Measurements from ENCODE around the gene P2RX7.
"Not testable (repeated sequence)": the region's sequence is repeated elsewhere in the genome, so short reads cannot be mapped to it uniquely, and the experiment has no call there.

P2RX7 gene

DNA sequence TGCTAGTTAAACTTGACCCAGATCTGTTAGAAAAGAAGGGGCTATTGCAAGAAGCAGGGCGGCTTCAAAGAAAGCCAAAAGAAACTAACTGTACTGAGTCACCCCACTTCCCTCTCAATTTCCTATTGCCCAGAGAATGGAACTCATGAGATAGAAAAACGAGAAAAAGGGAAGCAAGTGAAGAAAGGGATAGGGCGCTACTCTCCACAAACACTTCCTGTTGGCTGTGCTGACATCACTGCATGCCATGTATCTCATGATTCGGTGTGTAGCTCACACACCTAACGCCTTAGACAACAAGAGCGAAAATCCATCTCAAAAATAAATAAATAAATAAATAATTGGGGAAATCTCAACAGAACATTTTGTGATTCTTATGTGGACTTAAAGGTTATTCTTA, 64.2 kb downstream of the P2RX7 start:
- no peak for DNase-seq (ENCODE audit: extremely low spot score, insufficient read length, low read depth)
- no peak for FAIRE-seq

DNA sequence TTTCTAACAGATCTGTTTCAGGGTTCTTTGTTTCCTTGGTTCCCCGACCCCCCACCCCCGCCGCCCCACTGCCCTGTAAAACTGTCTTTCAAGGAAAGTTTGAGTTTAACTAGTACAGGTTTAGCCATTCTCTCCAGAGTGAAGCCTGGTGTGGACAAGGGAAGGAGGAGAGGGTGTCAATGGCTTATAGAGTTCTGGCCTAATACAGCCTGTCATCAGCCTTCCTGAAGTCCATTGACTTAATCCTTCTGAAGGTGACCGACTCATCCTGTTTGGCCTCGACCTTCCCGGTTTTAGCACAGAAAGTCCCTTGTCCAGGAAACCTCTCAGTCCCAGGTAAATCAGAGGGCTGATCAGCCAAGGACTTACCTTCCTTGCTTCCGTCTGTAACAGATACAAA, 66.3 kb downstream of the P2RX7 start:
- DNase-seq (ENCODE audit: extremely low spot score, insufficient read length, low read depth) (no peak), FAIRE-seq (no peak)

DNA sequence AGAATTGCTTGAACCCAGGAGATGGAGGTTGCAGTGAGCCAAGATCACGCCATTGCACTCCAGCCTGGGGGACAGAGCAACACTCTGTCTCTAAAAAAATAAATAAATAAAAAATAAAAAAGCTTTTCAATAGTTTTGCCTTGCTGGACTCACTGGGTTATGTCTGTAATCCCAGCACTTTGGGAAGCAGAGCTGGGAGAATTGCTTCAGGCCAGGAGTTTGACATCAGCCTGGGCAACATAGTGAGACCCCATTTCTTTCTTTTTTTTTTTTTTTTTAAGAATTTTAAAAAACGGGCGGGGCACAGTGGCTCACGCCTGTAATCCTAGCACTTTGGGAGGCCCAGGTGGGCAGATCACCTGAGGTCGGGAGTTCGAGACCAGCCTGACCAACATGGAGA, 68.5 kb downstream of the P2RX7 start:
- FAIRE-seq; DNase-seq (ENCODE audit: extremely low spot score, insufficient read length, low read depth): not testable (repeated sequence)

DNA sequence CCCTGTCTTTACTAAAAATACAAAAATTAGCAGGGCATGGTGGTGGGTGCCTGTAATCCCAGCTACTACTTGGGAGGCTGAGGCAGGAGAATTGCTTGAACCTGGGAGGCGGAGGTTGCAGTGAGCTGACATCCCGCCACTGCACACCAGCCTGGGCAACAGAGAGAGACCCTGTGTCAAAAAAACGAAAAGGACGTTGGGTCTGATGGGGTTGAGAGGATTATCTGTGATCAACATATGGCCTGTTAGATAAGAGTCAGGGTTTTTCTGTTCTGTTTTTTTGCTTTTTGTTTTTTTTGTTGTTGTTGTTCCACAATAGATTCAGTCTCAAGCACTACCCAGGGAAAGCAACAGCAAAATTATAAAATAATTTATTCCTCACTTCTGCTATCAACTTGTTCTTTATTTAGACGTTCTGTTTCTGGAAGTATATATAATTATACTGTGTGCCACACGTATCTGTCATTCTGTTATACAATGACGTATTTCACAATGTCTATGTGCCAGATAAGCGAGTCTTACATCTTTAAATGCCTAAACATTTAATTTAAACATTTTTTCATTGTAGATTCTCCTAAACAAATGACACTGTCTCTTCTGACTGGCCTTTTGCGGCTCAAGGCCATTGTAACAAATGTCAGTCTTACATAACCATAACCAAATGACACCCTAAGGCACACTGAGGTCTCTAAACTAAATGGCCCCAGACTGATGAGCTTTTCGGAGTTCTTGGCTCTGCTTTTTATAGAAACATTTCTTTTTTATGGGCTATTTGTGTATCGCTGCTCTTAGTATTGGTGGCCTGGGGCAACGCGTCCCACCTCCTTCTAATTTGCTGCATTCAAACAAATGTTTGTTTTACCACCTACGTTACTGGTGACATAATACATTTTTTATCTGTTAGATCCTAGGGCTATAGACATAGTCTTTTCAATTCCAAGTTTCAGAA, 70.0 kb downstream of the P2RX7 start:
- DNase-seq (ENCODE audit: extremely low spot score, insufficient read length, low read depth) (no peak), FAIRE-seq (no peak)

DNA sequence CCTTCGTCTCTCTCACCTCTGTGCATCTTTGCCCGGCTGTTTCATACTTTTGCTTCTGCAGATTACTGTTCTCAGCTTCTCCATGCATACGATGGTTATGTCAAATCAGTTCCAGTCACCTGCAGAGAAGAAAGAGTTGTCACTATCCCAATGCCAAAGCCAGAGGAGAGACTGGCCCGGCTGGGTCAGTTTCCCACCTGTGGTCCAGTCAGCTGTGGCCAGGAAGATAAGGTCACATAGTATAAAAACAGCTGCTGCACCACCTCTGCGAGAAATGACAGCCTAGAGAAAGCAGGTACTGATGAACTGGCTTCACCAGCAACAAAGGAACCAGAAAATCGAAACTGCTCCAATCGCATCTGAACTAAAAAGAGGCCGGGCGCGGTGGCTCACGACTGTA, 70.8 kb downstream of the P2RX7 start:
- FAIRE-seq (no peak), DNase-seq (ENCODE audit: extremely low spot score, insufficient read length, low read depth) (no peak)

DNA sequence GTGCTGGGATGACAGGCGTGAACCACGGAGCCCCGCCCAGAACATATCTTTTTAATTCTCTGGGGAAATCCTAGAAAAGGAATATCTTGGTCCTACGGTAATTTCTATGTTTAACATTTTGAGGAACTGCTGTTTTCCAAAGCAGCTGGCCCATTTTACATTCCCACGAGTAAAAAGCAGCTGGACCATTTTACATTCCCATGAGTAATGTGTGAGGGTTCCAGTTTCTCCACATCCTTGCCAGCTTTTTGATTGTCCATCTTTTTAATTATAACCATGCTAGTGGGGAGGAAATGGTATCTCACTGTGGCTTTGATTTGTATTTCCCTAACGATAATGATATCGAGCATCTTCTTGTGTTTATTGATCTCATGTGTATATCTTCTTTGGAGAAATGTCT, 72.8 kb downstream of the P2RX7 start:
- no peak for DNase-seq (ENCODE audit: extremely low spot score, insufficient read length, low read depth)
- no peak for FAIRE-seq

DNA sequence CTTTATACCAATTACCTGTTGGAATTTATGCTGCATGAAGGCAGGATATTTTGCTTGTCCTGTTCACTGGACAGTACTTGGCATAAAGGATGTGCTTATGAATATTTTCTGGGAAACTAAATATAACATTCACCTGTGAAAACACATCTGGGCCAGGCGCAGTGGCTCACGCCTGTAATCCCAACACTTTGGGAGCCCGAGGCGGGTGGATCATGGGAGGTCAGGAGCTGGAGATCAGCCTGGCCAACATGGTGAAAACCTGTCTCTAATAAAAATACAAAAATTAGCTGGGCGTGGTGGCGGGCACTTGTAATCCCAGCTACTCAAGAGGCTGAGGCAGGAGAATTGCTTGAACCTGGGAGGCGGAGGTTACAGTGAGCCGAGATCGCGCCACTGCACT, 75.9 kb downstream of the P2RX7 start:
- not testable (repeated sequence) for DNase-seq (ENCODE audit: extremely low spot score, insufficient read length, low read depth); FAIRE-seq

DNA sequence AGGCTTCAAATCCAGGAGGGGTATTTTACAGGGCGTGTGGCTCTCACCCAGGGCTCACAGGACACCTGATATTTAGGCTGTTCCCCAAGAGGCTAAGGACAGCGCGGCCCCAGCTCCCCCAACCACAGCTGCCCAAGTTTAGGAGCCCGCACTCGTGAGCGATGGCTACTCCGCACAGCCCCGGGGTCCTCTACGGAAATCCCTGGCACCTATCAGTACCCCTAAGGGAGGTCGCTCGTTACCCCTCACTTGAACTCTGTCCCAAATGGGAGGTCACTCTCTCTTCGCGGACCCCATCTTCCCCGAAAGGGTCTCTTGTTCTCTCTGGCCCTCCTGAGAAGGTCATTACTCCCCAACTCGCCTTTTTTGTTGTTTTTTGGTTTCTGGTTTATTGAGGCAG, 76.5 kb downstream of the P2RX7 start:
- DNase-seq (ENCODE audit: extremely low spot score, insufficient read length, low read depth): no peak
- FAIRE-seq: no peak

DNA sequence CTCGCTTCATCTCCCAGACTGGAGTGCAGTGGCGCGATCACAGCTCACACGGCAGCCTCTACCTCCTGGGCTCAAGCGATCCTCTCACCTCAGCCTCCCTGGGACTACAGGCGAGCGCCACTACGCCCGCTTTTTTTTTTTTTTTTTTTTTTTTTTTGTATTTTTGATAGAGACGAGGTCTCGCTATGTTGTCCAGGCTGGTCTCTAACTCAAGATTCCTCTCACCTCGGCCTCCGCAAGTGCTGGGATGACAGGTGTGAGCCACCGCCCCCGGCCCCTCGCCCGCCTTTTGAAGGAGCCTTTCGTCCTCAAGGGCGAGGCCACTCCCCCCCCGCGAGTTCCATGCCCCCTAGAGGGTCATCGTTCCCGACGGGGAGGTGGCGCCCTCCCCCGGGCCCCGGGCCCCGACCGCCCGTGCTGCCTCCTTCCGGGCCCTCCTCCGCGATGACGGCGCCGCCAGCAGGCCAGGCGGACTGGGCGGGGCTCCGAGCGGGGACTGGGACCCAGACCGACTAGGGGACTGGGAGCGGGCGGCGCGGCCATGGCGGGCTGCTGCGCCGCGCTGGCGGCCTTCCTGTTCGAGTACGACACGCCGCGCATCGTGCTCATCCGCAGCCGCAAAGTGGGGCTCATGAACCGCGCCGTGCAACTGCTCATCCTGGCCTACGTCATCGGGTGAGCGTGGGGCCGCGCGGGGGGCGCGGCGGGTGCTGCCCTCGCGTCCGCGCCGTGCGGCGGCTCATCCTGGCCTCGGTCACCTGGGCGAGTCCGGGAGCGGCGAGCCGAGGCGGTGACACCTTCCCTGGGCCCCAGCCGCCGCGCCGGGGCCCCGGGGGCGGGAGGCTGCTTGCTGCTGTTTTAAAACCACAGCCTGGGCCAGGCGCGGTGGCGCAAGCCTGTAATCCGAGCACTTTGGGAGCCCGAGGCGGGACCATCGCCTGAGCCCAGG, 77.2 kb downstream of the P2RX7 start, which contains the start of gene P2RX4:
Gene P2RX4 (plus strand): TSS at position 506 of the 949 bp plus-strand sequence. CDS start 36 bp downstream, at position 542.
- FAIRE-seq: peak; percentile 67
- peak; percentile 81 for DNase-seq (ENCODE audit: extremely low spot score, insufficient read length, low read depth)

DNA sequence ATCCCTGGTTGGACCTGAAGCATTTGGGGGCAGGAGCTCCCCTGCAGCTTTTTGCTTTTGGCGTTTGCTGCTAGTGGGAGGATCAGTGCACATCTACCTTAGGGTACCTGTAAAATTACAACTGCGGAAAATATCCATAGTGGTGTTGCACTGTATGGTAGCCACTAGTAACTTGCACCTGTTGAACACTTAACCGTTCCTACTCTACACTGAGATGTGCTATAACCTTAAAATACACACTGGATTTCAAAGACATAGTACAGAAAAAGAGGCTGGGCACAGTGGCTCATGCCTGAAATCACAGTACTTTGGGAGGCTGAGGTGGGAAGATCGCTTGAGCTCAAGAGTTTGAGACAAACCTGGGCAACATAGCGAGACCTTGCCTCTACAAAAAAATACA, 80.2 kb downstream of the P2RX7 start:
- DNase-seq (ENCODE audit: extremely low spot score, insufficient read length, low read depth) (no peak), FAIRE-seq (no peak)

DNA sequence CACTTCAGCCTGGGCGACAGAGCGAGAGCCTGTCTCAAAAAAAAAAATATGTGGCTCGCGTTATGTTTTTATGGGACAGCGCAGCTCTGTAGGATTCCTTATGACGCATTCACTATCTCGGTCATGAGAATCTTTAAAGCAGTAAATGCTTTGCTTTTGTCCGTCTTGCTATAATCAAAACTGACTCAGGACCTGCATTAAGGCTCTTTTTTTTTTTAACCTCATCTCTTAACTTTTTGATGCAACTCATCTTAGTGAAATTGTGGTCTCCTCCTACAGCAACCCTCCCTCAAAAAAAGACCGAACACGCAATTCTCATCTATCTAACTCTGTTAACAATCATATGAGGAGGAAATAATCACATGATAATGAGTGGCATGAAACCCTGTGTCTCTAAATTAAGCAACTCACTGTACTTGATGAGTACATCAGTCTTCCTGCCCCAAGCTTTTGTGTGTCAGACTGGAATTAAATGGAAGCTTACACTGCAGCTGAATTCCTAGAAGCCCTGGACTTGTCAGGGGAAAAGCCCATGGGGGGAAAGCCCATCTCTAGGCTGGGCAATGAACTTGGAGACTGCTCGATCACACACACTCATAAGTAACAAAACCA, 81.6 kb downstream of the P2RX7 start:
- peak; percentile 42 for FAIRE-seq

DNA sequence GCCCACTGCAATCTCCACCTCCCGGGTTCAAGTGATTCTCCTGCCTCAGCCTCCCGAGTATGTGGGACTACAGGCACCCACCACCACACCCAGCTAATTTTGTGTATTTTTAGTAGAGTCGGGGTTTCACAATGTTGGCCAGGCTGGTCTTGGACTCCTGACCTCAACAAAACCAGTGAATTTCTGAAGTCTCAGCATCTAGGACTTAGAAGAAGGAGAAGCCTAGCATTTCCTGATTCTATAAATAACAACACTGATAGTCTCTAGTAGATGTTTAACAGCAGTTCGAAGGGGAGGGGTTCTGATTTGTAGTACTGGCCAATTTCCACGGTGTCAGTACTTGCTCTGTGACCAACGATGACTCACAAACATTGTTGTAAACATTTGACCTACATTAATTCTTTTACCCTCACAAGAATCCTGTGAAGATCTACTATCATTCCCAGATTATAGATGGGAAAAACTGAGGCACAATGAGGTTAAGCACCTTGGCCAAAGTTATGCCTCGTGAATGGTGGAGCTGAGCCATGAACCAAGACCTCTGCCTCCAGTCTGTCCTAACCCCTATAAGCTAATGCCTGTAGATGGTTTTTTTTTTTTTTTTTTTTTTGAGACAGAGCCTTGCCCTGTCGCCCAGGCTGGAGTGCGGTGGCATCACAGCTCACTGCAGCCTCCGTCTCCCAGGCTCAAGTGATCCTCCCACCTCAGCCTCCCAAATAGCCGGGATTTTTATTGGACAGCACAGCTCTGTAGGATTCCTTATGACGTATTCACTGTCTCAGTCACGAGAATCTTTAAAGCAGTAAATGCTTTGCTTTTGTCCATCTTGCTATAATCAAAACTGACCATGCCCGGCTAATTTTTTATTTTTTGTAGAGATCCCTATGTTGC, 82.4 kb downstream of the P2RX7 start:
- DNase-seq (ENCODE audit: extremely low spot score, insufficient read length, low read depth): no peak
- FAIRE-seq: peak; percentile 74

More for the DNA sequence above, 81.6 kb downstream of the P2RX7 start:
- DNase-seq (ENCODE audit: extremely low spot score, insufficient read length, low read depth): no peak

DNA sequence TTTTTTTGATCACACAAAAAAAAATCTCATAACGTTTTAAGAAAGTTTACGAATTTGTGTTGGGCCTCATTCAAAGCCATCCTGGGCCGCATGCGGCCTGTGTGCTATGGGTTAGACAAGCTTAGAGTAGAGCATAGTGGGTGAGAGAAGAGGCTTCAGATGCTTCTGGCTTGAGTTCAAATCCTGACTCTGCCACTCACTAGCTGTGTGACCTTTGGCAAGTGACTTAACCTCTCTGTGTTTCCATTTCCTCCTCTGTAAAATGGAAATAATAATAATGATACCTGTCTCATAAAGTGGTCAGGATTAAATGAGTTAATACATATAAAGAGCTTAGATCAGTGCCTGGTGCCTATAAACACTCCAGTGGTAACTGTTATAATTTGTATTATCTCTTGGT, 83.4 kb downstream of the P2RX7 start:
- DNase-seq (ENCODE audit: extremely low spot score, insufficient read length, low read depth): no peak
- no peak for FAIRE-seq

DNA sequence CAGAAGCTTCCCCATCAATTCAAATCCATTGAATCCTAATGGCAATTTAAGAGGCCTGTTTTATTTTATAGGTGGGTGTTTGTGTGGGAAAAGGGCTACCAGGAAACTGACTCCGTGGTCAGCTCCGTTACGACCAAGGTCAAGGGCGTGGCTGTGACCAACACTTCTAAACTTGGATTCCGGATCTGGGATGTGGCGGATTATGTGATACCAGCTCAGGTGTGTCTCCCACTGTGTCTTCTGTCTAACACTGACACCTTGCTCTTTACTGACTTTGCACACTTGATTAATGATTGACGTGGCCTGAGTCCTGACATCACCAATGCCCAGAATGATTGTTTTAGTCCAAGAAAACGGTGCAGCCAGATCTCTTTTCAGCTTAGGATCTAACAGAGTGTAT, 84.4 kb downstream of the P2RX7 start:
- DNase-seq (ENCODE audit: extremely low spot score, insufficient read length, low read depth): no peak
- no peak for FAIRE-seq

DNA sequence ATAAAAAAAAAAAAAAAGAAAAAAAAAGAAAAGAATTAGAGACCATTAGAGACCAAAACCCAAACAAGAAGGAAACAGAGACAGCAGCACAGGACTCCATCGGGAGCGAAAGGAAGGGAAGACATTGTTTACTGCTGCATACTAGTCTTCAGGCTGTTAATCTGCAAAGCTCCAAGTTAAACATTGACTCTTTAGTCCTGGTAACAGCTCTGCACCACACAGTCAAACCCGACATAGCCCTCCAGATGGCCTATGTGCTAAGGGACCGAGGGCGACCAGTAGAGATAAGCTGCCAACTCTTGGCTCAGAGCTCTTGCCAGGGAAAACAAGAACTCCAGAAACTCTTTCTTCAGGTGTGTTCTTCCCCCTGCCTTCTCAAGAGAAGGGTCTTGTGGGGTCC, 85.1 kb downstream of the P2RX7 start:
- FAIRE-seq: no peak
- DNase-seq (ENCODE audit: extremely low spot score, insufficient read length, low read depth): no peak

DNA sequence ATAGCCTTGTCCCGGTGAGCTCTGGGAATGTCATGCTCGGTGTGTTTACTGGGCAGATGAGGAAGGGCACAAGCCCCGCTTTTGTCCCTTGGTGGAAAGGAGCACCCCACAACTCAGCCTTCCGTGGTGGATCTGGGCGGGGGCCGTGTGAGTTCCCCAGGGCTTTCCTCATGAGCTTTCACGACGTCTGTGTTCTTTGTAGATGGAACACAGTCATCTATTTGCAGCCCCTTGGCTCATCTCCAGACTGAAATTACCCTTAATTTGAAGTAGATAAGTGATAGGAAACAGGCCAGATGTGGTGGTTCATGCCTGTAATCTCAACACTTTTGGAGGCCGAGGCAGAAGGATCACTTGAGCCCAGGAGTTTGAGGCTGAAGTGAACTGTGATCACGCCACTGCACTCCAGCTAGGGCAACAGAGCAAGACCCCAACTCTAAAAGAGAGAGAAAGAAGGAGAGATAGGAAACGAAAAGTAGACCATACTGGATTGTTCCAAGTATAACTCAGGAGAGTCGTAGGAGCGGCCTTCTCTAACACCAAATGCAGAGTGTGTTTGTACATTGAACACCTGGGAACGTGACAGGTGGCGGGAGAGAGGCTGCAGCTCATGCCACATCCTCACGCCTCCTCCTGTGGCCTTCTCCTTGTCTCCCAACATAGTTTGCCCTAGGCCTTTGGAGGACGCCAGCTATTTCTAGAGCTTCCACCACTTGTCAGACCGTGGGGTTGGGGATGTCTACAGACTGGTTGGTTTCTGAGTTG, 86.1 kb downstream of the P2RX7 start:
- no peak for FAIRE-seq
- DNase-seq (ENCODE audit: extremely low spot score, insufficient read length, low read depth): no peak

DNA sequence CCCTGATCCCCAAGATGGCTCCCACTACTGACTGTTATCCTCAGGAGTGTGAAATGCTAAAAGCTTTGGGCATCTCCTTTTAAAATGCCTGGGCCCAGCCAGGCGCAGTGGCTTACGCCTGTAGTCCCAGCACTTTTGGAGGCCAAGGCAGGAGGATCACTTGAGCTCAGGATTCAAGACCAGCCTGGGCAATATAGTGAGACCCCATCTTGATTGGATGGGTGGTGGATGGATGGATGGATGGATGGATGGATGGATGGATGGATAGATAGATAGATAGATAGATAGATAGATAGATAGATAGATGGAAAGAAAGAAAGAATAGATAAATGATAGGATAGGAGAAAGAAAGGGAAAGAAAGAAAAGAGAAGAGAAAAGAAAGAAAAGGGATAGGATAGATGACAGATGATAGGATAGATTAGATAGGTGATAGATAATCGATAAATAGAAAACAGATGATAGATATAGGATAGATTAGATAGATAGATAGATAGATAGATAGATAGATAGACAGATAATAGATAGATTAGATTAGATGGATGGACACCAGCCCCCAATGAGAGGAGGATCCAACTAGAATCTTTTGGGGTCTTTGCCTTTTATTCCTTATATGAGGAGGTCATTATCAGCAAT, 86.8 kb downstream of the P2RX7 start:
- DNase-seq (ENCODE audit: extremely low spot score, insufficient read length, low read depth): no peak
- FAIRE-seq: no peak

DNA sequence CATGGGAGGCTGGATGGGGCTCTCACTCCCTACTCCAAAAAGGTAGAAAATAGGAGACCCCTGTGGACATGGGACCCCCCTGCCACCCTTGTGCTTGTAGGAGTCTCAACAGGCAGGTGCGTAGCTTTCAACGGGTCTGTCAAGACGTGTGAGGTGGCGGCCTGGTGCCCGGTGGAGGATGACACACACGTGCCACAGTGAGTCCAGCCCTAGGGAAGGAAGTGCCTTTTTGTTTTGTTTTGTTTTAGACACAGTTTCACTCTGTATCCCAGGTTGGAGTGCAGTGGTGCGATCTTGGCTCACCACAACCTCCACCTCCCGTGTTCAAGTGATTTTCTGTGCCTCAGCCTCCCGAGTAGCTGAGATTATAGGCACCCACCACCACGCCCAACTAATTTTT, 90.2 kb downstream of the P2RX7 start:
- no peak for FAIRE-seq

More for the DNA sequence above, 90.2 kb downstream of the P2RX7 start:
- DNase-seq (ENCODE audit: extremely low spot score, insufficient read length, low read depth): no peak
